ENCODE data around the gene ANXA11.

DNA sequence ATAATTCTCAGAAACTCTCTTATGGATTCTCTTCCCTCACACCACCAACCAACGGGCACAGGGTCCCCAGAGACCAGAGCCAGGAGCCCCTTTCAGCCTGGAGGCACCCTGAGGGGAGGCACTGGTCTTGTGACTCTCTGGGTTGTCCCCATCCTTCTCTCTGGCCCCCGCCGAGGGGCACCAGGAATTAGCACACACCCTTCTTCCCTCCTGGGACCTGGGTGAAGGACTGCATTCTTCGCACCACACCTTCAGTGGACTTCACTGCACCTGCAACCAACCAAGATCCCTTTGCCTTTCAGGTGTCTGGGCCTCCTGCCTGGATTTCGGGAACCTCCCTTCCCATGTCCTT lies 50.7 kb downstream of the ANXA11 start:
- TF ChIP-seq, protein P1, sequence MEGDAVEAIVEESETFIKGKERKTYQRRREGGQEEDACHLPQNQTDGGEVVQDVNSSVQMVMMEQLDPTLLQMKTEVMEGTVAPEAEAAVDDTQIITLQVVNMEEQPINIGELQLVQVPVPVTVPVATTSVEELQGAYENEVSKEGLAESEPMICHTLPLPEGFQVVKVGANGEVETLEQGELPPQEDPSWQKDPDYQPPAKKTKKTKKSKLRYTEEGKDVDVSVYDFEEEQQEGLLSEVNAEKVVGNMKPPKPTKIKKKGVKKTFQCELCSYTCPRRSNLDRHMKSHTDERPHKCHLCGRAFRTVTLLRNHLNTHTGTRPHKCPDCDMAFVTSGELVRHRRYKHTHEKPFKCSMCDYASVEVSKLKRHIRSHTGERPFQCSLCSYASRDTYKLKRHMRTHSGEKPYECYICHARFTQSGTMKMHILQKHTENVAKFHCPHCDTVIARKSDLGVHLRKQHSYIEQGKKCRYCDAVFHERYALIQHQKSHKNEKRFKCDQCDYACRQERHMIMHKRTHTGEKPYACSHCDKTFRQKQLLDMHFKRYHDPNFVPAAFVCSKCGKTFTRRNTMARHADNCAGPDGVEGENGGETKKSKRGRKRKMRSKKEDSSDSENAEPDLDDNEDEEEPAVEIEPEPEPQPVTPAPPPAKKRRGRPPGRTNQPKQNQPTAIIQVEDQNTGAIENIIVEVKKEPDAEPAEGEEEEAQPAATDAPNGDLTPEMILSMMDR (conservative IDR thresholded peaks at IDR 0.05; ENCODE audit: low read depth, low read length) = no peak
- TF ChIP-seq EZH2phosphoT487 (IDR thresholded peaks at IDR 0.05; ENCODE audit: borderline replicate concordance, low read length) (no peak), EZH2 (IDR thresholded peaks at IDR 0.05; ENCODE audit: low read length, unreplicated experiment) (no peak)

All from PC-3 (cell line).